Adrenal gland (tissue), 12 donors: ENCODE data around the gene SUCLG2. TPM values are rescaled to one million over a fixed set of nuclear protein-coding genes. Genes with fewer than 3 reads are reported as not detected.

Experiments
- DNase-seq, 7 donors: peaks; one replicate each; pipeline ENCODE4 v3.0.0-alpha.2; 2019 to 2020
- H3K27ac ChIP-seq, 5 donors: fragments of 200-600 bp; sonication (generic) in 4 of 5; 1 replicate in 3 of 5; 2 replicates in 2 of 5; pipeline versions ENCODE4 v1.5.1 to v1.8.0; 2016 to 2020; ENCODE audit warnings: mild to moderate bottlenecking in 1 of 5
- H3K27me3 ChIP-seq: fragments of 200-600 bp; 2 replicates; pipeline ENCODE4 v1.8.0; 2021
- H3K36me3 ChIP-seq, 2 donors: fragments of 200-600 bp; replicated peaks in 1 of 2; 1 replicate in 1 of 2; 2 replicates in 1 of 2; pipeline versions ENCODE4 v1.5.1 to v1.8.0; 2018 to 2022
- H3K4me1 ChIP-seq, 2 donors: fragments of 200-600 bp; replicated peaks in 1 of 2; 1 replicate in 1 of 2; 2 replicates in 1 of 2; pipeline versions ENCODE4 v1.5.1 to v1.8.0; 2018 to 2021
- H3K4me3 ChIP-seq, 4 donors: fragments of 200-600 bp; sonication (generic) in 3 of 4; one replicate each; pipeline ENCODE4 v1.5.1; 2016 to 2018
- H3K9me3 ChIP-seq, 3 donors: fragments of 200-600 bp; sonication (generic) in 1 of 3; replicated peaks in 1 of 3; 1 replicate in 2 of 3; 2 replicates in 1 of 3; pipeline versions ENCODE4 v1.5.1 to v1.8.0; 2016 to 2021
- POLR2A ChIP-seq, 2 donors: fragments of 450-650 bp; IDR thresholded peaks; one replicate each; pipeline ENCODE4 v1.6.1; 2017; ENCODE audit warnings: antibody characterized with exemption in 2 of 2, mild to moderate bottlenecking in 2 of 2, moderate library complexity in 1 of 2
- WGBS, 4 donors: extraction: QIAGEN DNeasy Blood & Tissue Kit in 2 of 4; methylation state at CpG; one replicate each; pipeline versions ENCODE4 v1.1.5 to v1.1.7; 2013 to 2017; 5-methylcytosine and 5-hydroxymethylcytosine counted together
- intact Hi-C, 2 donors: fragments of 100-400 bp; cut with DNase I; formaldehyde crosslinking; loops; one replicate each; pipeline versions ENCODE4 v1.14.1 to v1.15.0; 2022 to 2023
- polyA plus RNA-seq, 3 donors: library from polyadenylated mRNA; stranded (reverse); fragments of 200-250 nt in 2 of 3; fragments of 350-450 nt in 1 of 3; fragmentation: Illumina TruSeq in 1 of 3; extraction: RNeasy Lipid Tissue Mini Kit (QIAGEN cat#74804) in 1 of 3; gene quantifications; one replicate each; pipeline ENCODE4 v1.2.3, GENCODE V29; 2013 to 2014
- total RNA-seq, 9 donors: library from RNA; depleted of rRNA in 4 of 9; stranded (reverse); fragments of >200 nt in 4 of 9; fragments of 120-200 nt in 1 of 9; fragmentation: NEBNext Ultra II Directional in 1 of 9; extraction: Animal tissue kit (Norgen Biotek cat#: 25700) in 1 of 9; gene quantifications; one replicate each; pipeline versions ENCODE4 v1.1.0 to v1.2.4, GENCODE V29; 2013 to 2023
- TF ChIP-seq, protein P1 (sequence below), 6 experiments: fragments of 450-650 bp in 4 of 6; fragments of 200-600 bp in 2 of 6; sonication (generic) in 1 of 6; IDR thresholded peaks; 1 replicate in 5 of 6; 2 replicates in 1 of 6; pipeline versions ENCODE4 v1.5.1 to v1.8.0; 2016 to 2021; ENCODE audit warnings: antibody characterized with exemption in 6 of 6, mild to moderate bottlenecking in 2 of 6, moderate library complexity in 1 of 6
- donor health status: healthy with polysubstance abuse.
- donor health status: Bipolar disorder and iron deficiency.
- donor health status: DM: yes; HTN: yes; CAD: no.
- donor health status: DM: no; HTN: no; CAD: no.
- donor health status: DM: no; HTN: no; CAD: no.
- donor health status: DM: yes; HTN: yes; CAD: no.

SUCLG2 gene
- total and polyA plus RNA-seq, 12 donors = 24.4 to 115 (median 69.6) TPM

DNA sequence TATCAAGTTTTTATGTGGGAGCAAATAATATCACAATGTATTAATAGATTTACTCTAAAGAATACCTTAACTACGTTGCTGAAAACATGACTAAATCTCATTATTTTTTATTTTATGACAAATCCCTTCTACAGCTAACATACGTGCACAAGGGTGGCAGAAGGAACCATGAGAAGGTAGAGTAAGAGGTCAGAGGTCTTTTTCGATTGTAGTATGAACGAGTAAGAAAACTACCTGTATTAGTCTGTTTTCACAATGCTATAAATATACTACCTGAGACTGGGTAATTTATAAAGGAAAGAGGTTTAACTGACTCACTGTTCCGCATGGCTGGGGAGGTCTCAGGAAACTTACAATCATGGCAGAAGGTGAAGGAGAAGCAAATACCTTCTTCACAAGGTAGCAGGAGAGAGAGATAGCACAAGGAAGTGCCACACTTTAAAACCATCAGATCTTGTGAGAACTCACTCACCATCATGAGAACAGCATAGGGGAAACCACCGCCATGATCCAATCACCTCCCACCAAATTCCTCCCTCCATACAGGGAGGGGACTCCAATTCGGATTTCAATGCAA, 95.3 kb downstream of the SUCLG2 start:
- no peak for DNase-seq
- intact Hi-C loops = no loop called here
- Histone ChIP-seq H3K4me1 (peaks cover 0 to 19% of the 10 kb centered on the region in 2 donors), H3K36me3 (no peaks in the 10 kb centered on the region), H3K27me3 (no peaks in the 10 kb centered on the region), H3K27ac (no peak overlapping the region), H3K9me3 (no peaks in the 10 kb centered on the region), H3K4me3 (no peak overlapping the region)
- WGBS, 4 donors = 94 to 96% (median 96%) methylated on average over 7 of the region's 7 CpGs
- TF ChIP-seq POLR2A (IDR thresholded peaks at IDR 0.05) = no peak
- TF ChIP-seq, protein P1, sequence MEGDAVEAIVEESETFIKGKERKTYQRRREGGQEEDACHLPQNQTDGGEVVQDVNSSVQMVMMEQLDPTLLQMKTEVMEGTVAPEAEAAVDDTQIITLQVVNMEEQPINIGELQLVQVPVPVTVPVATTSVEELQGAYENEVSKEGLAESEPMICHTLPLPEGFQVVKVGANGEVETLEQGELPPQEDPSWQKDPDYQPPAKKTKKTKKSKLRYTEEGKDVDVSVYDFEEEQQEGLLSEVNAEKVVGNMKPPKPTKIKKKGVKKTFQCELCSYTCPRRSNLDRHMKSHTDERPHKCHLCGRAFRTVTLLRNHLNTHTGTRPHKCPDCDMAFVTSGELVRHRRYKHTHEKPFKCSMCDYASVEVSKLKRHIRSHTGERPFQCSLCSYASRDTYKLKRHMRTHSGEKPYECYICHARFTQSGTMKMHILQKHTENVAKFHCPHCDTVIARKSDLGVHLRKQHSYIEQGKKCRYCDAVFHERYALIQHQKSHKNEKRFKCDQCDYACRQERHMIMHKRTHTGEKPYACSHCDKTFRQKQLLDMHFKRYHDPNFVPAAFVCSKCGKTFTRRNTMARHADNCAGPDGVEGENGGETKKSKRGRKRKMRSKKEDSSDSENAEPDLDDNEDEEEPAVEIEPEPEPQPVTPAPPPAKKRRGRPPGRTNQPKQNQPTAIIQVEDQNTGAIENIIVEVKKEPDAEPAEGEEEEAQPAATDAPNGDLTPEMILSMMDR (IDR thresholded peaks at IDR 0.05) = no peak

DNA sequence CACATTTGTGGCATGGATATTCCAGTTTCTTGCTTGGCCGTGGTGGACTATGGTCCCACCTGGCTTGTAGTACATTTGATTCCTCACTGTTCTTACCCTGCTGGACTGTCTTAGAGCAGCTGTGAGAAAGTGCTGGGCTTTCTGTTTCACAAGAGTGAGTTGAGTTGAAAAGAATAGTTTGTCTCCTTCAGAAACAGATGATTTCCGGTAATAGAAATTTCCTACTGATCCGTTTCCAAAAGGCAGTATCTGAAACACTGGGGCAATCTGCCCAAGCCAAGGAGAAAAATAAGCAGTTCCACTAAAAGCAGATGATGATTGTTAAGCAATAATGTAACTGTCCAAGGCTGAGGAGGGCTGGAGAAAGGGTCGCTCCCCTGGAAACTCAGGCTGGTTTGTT, 96.0 kb downstream of the SUCLG2 start:
- TF ChIP-seq, protein P1 (IDR thresholded peaks at IDR 0.05) = peak in 1 of 6 experiments; percentile 9
- no peak for TF ChIP-seq POLR2A (IDR thresholded peaks at IDR 0.05)
- peak in 6 of 7 donors; percentile 20 to 51 (median 28) for DNase-seq
- Histone ChIP-seq H3K36me3 (no peaks in the 10 kb centered on the region), H3K4me1 (peaks cover 0 to 19% of the 10 kb centered on the region in 2 donors), H3K27ac (peak overlapping the region in 1 of 5 donors; percentile 21), H3K27me3 (no peaks in the 10 kb centered on the region), H3K4me3 (no peak overlapping the region), H3K9me3 (no peaks in the 10 kb centered on the region)
- WGBS, 4 donors = 52 to 75% (median 55%) methylated on average over 4 of the region's 4 CpGs
- intact Hi-C loops = no loop called here

DNA sequence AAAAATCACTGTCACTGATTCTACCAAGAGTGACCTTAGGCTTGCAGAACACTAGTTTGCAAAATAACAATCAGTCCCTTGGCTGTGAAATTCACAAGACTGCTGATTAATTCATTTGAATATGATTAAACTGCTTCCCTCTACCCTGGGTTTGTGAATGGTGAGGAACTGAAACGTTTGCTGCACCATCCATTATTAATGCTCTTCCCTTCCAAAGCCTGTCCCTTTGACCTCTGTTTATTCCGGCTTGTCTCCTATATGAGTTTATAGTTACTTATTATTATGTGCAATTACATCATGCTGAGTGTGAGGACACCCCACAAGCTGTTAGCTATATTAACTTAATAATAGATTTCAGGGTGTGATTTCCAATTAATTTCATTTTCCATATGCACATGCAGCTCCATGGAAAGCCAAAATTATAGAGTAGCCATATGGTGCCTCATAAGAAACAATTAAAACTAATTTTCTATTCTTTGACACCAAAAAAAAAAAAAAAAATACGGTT, 96.5 kb downstream of the SUCLG2 start:
- H3K4me3 ChIP-seq = no peak overlapping the region
- WGBS, 4 donors = 84 to 95% (median 89%) methylated on average over 3 of the region's 3 CpGs
- no peak for DNase-seq
- no peaks in the 10 kb centered on the region for H3K27me3 ChIP-seq
- H3K9me3 ChIP-seq = no peaks in the 10 kb centered on the region
- no peaks in the 10 kb centered on the region for H3K36me3 ChIP-seq
- intact Hi-C loops = no loop called here
- peaks cover 0 to 19% of the 10 kb centered on the region in 2 donors for H3K4me1 ChIP-seq
- no peak for TF ChIP-seq POLR2A (IDR thresholded peaks at IDR 0.05)
- TF ChIP-seq, protein P1 (IDR thresholded peaks at IDR 0.05) = no peak
- no peak overlapping the region for H3K27ac ChIP-seq

DNA sequence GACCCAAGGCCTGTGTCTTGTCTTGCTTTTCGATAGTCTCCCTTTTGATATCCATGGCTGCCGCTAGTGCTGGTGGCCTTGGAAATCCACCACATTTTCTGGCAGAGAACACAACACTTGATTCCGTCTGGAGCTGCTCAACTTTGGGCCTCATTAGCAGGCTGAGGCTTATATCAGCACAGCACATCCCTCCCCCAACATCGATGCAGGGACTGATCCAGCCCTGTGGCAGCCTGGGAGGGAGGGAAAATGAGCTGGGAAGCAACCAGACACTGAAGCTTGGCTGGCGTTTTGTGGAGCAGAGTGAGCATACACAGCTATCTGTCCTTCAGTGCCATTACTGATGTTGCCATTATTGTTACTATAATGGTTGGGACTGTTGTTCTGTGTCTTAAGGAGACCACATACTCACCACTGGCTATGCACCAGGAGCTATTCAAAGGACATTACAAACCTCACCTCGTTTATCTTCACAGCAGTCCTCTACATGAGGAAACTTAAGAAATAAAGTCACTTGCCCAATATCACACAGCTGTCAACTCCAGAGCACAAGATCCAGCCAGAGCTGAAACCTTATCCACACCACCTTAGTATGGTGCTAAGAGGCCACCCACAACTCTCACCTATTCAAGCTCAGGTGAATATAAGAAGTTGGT, 102.9 kb downstream of the SUCLG2 start:
- TF ChIP-seq POLR2A (IDR thresholded peaks at IDR 0.05) = no peak
- TF ChIP-seq, protein P1 (IDR thresholded peaks at IDR 0.05) = no peak
- Histone ChIP-seq H3K36me3 (no peaks in the 10 kb centered on the region), H3K4me3 (no peak overlapping the region), H3K9me3 (no peaks in the 10 kb centered on the region), H3K4me1 (no peaks in the 10 kb centered on the region), H3K27me3 (no peaks in the 10 kb centered on the region), H3K27ac (no peak overlapping the region)
- WGBS, 4 donors = 54 to 81% (median 65%) methylated on average over 6 of the region's 6 CpGs
- DNase-seq = peak in 5 of 7 donors; percentile 11 to 21 (median 15)
- intact Hi-C loops = no loop called here
